Omental fat pad (tissue), 4 donors: ENCODE data around the gene RTL9. TPM values are rescaled to one million over a fixed set of nuclear protein-coding genes. Genes with fewer than 3 reads are reported as not detected.

ENCODE experiments used
- ATAC-seq: fragments of 150-250 bp; one replicate; pipeline ENCODE4 v1.9.1; 2016; ENCODE audit warnings: mild to moderate bottlenecking, moderate library complexity; ENCODE audit not compliant: low FRiP score
- DNase-seq: peaks from one replicate; pipeline ENCODE4 v3.0.0-alpha.2; 2019; ENCODE audit warnings: low spot score
- CTCF ChIP-seq, 3 donors: fragments of 450-650 bp; IDR thresholded peaks; one replicate each; pipeline ENCODE4 v1.5.1; 2016 to 2017; ENCODE audit warnings: antibody characterized with exemption in 3 of 3, mild to moderate bottlenecking in 3 of 3, moderate library complexity in 2 of 3
- total RNA-seq, 4 donors: library from RNA; depleted of rRNA; stranded (reverse); fragments of >200 nt; gene quantifications; one replicate each; pipeline ENCODE4 v1.1.0, GENCODE V29; 2016

Gene RTL9
- total RNA-seq, 4 donors from 2014 or later = 0.12 to 0.46 (median 0.20) TPM

- TF ChIP-seq CTCF (IDR thresholded peaks at IDR 0.05) = no peak
- DNase-seq (no peak), ATAC-seq (peak; percentile 23)
Measured at GRCh38 chrX:110317061-110317819, 41.4 kb upstream of the RTL9 start.

DNA sequence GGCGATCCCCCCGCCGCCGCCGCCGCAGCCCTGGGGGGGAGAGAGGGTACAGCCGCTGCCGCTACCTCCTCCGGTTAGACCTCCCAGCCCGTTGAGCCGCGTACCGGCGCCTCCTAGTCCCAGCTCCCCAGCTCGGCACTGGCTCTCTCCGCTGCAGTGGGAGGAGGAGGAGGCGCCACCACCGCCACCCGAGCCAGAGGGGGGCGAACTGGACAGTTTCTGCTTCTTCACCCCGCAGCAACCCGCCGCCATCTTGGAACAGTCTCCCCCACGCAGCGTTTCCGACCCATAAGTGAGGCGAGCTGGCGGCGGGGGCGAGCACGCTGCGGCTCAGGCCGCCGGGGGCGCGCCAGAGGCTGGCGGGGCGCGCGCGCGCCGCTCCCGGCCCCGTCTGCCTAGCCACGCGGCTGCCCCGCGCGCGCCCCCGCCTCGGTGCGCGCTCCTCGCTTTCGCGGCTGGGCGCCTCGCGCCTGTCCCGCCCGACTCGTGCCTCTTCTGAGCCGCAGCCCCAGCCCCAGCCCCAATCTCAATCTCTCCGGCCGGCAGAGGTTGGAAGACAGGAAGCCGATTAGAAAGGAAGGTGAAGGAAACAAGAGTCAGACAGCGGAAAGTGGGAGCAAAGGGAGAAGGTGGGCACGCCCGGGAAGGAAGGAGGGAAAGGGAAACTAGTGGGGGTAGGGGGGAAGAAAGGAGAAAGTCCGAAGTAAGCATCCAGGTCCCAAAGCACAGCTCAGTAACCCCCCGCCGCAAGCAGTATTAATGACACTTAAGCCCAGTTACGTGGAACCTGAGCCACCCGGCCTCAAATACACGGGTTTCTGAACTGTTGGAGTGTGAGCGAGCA lies 40.6 kb upstream of the RTL9 start, which contains the start of gene AMMECR1:
Gene AMMECR1 (minus strand): TSS at position 266 of the 844 bp plus-strand sequence. CDS start 14 bp downstream, at position 252.
- DNase-seq = peak; percentile 40
- no peak for TF ChIP-seq CTCF (IDR thresholded peaks at IDR 0.05)
- ATAC-seq = peak; percentile 88

- ATAC-seq = no peak
- no peak for DNase-seq
- no peak for TF ChIP-seq CTCF (IDR thresholded peaks at IDR 0.05)
Measured at GRCh38 chrX:110318664-110318968, 40.0 kb upstream of the RTL9 start.

- no peak for TF ChIP-seq CTCF (IDR thresholded peaks at IDR 0.05)
- ATAC-seq (no peak), DNase-seq (no peak)
Measured at GRCh38 chrX:110320381-110320987, 38.2 kb upstream of the RTL9 start.

DNA sequence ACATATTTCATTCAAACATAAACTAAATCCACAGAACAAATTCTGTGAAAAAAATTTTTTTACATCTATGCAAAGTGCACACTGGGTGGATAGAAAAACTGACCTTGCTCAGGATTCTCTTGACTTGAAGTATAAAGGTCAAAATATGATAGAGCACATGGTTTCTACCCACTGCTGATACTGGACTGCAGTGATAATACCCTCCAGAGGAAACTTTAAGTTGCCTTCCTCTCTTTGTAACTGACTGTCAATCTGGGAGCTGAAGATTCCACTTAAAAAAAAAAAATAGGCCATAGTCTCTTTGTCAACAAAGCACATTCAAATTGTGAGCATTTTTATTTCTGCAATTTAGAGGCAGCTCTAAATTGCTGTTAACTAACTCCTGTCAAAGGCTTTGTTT lies 37.6 kb upstream of the RTL9 start:
- ATAC-seq (no peak), DNase-seq (no peak)
- no peak for TF ChIP-seq CTCF (IDR thresholded peaks at IDR 0.05)

DNA sequence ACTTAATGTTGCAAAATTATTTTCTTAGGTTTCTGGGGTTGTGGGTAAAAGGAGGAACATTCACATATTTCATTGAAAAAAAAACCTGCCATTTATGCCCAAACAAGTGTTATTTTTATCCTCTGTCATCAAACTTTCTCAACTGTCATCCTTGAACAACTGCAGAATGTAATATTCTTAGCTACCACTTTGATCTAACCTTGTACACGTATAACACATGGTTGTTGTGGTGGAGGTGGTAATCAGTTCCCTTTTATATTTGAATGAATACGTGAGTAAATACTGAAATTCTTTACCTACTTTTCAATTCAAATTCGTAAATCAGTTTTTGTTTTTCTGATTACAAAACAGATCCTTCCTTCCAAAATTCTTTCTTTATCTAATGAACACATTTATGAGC lies 37.0 kb upstream of the RTL9 start:
- no peak for DNase-seq
- no peak for TF ChIP-seq CTCF (IDR thresholded peaks at IDR 0.05)
- ATAC-seq = no peak
